Peyer's patch (tissue), 4 donors: ENCODE measurements around the gene ZNF580. TPM values are rescaled to one million over a fixed set of nuclear protein-coding genes. Genes with fewer than 3 reads are reported as not detected.
A peak's percentile ranks its signal among the peaks of the same experiment; 100 is the strongest.

Experiments used
- DNase-seq, 3 donors: peaks; one replicate each; pipeline ENCODE4 v3.0.0-alpha.2; 2017 to 2019
- H3K27ac ChIP-seq, 4 donors: fragments of 200-600 bp; sonication (generic); one replicate each; pipeline ENCODE4 v1.5.1; 2016 to 2019
- H3K27me3 ChIP-seq, 2 donors: fragments of 200-600 bp; sonication (generic); one replicate each; pipeline ENCODE4 v1.5.1; 2019
- H3K36me3 ChIP-seq, 3 donors: fragments of 200-600 bp; sonication (generic); one replicate each; pipeline ENCODE4 v1.5.1; 2016 to 2019
- H3K4me1 ChIP-seq, 4 donors: fragments of 200-600 bp; sonication (generic); one replicate each; pipeline ENCODE4 v1.5.1; 2016 to 2019
- H3K4me3 ChIP-seq, 4 donors: fragments of 200-600 bp; sonication (generic); 1 replicate in 3 of 4; 2 replicates in 1 of 4; pipeline ENCODE4 v1.5.1; 2016 to 2019; ENCODE audit warnings: mild to moderate bottlenecking in 1 of 4
- H3K9me3 ChIP-seq, 4 donors: fragments of 200-600 bp; sonication (generic); one replicate each; pipeline ENCODE4 v1.5.1; 2016 to 2019; ENCODE audit warnings: mild to moderate bottlenecking in 1 of 4
- CTCF ChIP-seq, 6 experiments: fragments of 450-650 bp in 4 of 6; fragments of 200-600 bp in 2 of 6; sonication (generic) in 1 of 6; IDR thresholded peaks; one replicate each; pipeline ENCODE4 v1.5.1; 2017 to 2019; ENCODE audit warnings: antibody characterized with exemption in 6 of 6, mild to moderate bottlenecking in 3 of 6, moderate library complexity in 1 of 6
- POLR2A ChIP-seq, 2 donors: fragments of 450-650 bp; IDR thresholded peaks; one replicate each; pipeline ENCODE4 v1.5.1; 2017; ENCODE audit warnings: antibody characterized with exemption in 2 of 2, mild to moderate bottlenecking in 2 of 2, moderate library complexity in 2 of 2
- total RNA-seq, 4 donors: library from RNA; depleted of rRNA; stranded (reverse); fragments of >200 nt; gene quantifications; one replicate each; pipeline ENCODE4 v1.1.0, GENCODE V29; 2016

ZNF580 gene
- total RNA-seq, 4 donors from 2014 or later = 12.3 to 38.4 (median 25.2) TPM

- Histone ChIP-seq H3K4me3 (no peak overlapping the region), H3K27ac (no peak overlapping the region), H3K36me3 (peaks cover 0 to 17% (median 0%) of the 10 kb centered on the region in 3 donors), H3K27me3 (no peaks in the 10 kb centered on the region), H3K9me3 (no peaks in the 10 kb centered on the region), H3K4me1 (peaks cover 0 to 6% (median 0%) of the 10 kb centered on the region in 4 donors)
- no peak for TF ChIP-seq POLR2A (IDR thresholded peaks at IDR 0.05)
- no peak for TF ChIP-seq CTCF (IDR thresholded peaks at IDR 0.05)
- DNase-seq = no peak
Observed at GRCh38 chr19:55623130-55623529, 17.7 kb upstream of the ZNF580 start.

GRCh38 chr19:55623561-55623960 is 17.2 kb upstream of the ZNF580 start:
- Histone ChIP-seq H3K9me3 (no peaks in the 10 kb centered on the region), H3K4me1 (peaks cover 0 to 6% (median 0%) of the 10 kb centered on the region in 4 donors), H3K36me3 (peaks cover 0 to 17% (median 0%) of the 10 kb centered on the region in 3 donors), H3K27ac (peak overlapping the region in 1 of 4 donors; percentile 98), H3K4me3 (peak overlapping the region in 1 of 4 donors; percentile 78), H3K27me3 (no peaks in the 10 kb centered on the region)
- TF ChIP-seq CTCF (IDR thresholded peaks at IDR 0.05) = no peak
- no peak for TF ChIP-seq POLR2A (IDR thresholded peaks at IDR 0.05)
- DNase-seq = no peak

GRCh38 chr19:55624109-55625003 is 16.4 kb upstream of the ZNF580 start, which contains the start of gene ZNF784:
ZNF784 (minus strand) TSS chr19:55624566; CDS start chr19:55624561, 5 bp downstream.
- DNase-seq = peak; percentile 94 to 96 (median 96)
- Histone ChIP-seq H3K4me3 (peak within 1 kb of the TSS; percentile 57 to 78 (median 66)), H3K27me3 (no peaks in the 10 kb centered on the region), H3K4me1 (peaks cover 0 to 6% (median 0%) of the 10 kb centered on the region in 4 donors), H3K27ac (peak within 1 kb of the TSS; percentile 91 to 98 (median 96)), H3K36me3 (peaks cover 0 to 17% (median 0%) of the 10 kb centered on the region in 3 donors), H3K9me3 (no peaks in the 10 kb centered on the region)
- peak; percentile 40 to 62 for TF ChIP-seq POLR2A (IDR thresholded peaks at IDR 0.05)
- TF ChIP-seq CTCF (IDR thresholded peaks at IDR 0.05) = no peak

- no peak for DNase-seq
- Histone ChIP-seq H3K4me3 (peak overlapping the region; percentile 57 to 78 (median 66)), H3K27ac (peak overlapping the region; percentile 91 to 98 (median 96)), H3K27me3 (no peaks in the 10 kb centered on the region), H3K9me3 (no peaks in the 10 kb centered on the region), H3K4me1 (peaks cover 0 to 6% (median 0%) of the 10 kb centered on the region in 4 donors), H3K36me3 (peaks cover 0 to 17% (median 0%) of the 10 kb centered on the region in 3 donors)
- TF ChIP-seq CTCF (IDR thresholded peaks at IDR 0.05) (no peak), POLR2A (IDR thresholded peaks at IDR 0.05) (no peak)
Observed at GRCh38 chr19:55625004-55625326, 15.8 kb upstream of the ZNF580 start.

- DNase-seq = peak in 2 of 3 donors; percentile 50 to 68
- H3K27me3 ChIP-seq = no peaks in the 10 kb centered on the region
- TF ChIP-seq CTCF (IDR thresholded peaks at IDR 0.05) (no peak), POLR2A (IDR thresholded peaks at IDR 0.05) (no peak)
- no peak overlapping the region for H3K4me3 ChIP-seq
- H3K4me1 ChIP-seq = peaks cover 0 to 6% (median 0%) of the 10 kb centered on the region in 4 donors
- no peak overlapping the region for H3K27ac ChIP-seq
- no peaks in the 10 kb centered on the region for H3K9me3 ChIP-seq
- H3K36me3 ChIP-seq = peaks cover 0 to 12% (median 0%) of the 10 kb centered on the region in 3 donors
Observed at GRCh38 chr19:55626350-55626749, 14.5 kb upstream of the ZNF580 start.
